NB4 (cell line): ENCODE data around the gene AGAP1.

Source experiments
- DNase-seq: peaks from one replicate; pipeline ENCODE4 v3.0.0; 2010; ENCODE audit warnings: low read depth
- H3K4me3 ChIP-seq: one replicate; pipeline ENCODE4 v1.5.1; 2011; ENCODE audit warnings: mild to moderate bottlenecking, low read depth, low read length, moderate library complexity
- CTCF ChIP-seq: IDR thresholded peaks from one replicate; pipeline ENCODE4 v1.5.1; 2012; ENCODE audit warnings: low read depth, low read length
- MYC ChIP-seq: IDR thresholded peaks from 2 replicates; pipeline ENCODE4 v1.6.1; 2011; ENCODE audit warnings: low read depth, low read length
- POLR2A ChIP-seq: IDR thresholded peaks from 2 replicates; pipeline ENCODE4 v1.6.1; 2011; ENCODE audit warnings: mild to moderate bottlenecking; ENCODE audit not compliant: insufficient read length; ENCODE audit errors: extremely low read depth
- TF ChIP-seq, protein P1 (sequence below): IDR thresholded peaks from 2 replicates; pipeline ENCODE4 v1.6.1; 2011; ENCODE audit warnings: low read depth, low read length

The AGAP1 gene

GRCh38 chr2:235611756-235612155, 117.9 kb downstream of the AGAP1 start:
- H3K4me3 ChIP-seq = no peak overlapping the region
- no peak for DNase-seq
- TF ChIP-seq MYC = no peak
- TF ChIP-seq, protein P1, sequence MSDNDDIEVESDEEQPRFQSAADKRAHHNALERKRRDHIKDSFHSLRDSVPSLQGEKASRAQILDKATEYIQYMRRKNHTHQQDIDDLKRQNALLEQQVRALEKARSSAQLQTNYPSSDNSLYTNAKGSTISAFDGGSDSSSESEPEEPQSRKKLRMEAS = no peak
- no peak for TF ChIP-seq CTCF

- H3K4me3 ChIP-seq = no peak overlapping the region
- no peak for TF ChIP-seq CTCF
- TF ChIP-seq POLR2A = no peak
- TF ChIP-seq, protein P1 = no peak
- TF ChIP-seq MYC = no peak
- no peak for DNase-seq
These were observed 118.5 kb downstream of the AGAP1 start for GRCh38 chr2:235612181-235612950.

DNA sequence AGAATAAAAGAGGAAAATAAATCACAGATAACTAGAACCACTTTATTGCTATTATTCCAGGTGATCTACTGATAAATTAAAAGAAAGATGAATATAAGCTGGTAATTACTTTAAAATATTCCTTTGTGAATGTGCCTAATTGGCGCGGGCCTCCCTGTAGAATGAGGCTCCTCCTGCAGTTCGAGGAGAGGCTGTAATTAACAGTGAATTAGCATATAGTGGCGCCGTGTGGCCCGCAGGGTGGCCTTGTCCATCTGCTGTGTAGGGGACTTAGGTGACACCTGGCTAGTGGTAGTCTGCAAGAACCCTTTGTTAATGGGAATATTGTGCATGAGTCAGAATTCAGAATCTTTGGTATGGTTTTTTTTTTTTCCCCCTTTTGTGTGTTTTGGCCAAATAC, 119.8 kb downstream of the AGAP1 start:
- DNase-seq = no peak
- no peak overlapping the region for H3K4me3 ChIP-seq
- TF ChIP-seq, protein P1 = no peak
- TF ChIP-seq POLR2A = no peak
- no peak for TF ChIP-seq CTCF
- TF ChIP-seq MYC = no peak

- TF ChIP-seq CTCF = no peak
- no peak for TF ChIP-seq POLR2A
- TF ChIP-seq, protein P1 = no peak
- TF ChIP-seq MYC = no peak
- no peak overlapping the region for H3K4me3 ChIP-seq
- peak; percentile 61 for DNase-seq
These were observed 120.5 kb downstream of the AGAP1 start for GRCh38 chr2:235614176-235614860.

DNA sequence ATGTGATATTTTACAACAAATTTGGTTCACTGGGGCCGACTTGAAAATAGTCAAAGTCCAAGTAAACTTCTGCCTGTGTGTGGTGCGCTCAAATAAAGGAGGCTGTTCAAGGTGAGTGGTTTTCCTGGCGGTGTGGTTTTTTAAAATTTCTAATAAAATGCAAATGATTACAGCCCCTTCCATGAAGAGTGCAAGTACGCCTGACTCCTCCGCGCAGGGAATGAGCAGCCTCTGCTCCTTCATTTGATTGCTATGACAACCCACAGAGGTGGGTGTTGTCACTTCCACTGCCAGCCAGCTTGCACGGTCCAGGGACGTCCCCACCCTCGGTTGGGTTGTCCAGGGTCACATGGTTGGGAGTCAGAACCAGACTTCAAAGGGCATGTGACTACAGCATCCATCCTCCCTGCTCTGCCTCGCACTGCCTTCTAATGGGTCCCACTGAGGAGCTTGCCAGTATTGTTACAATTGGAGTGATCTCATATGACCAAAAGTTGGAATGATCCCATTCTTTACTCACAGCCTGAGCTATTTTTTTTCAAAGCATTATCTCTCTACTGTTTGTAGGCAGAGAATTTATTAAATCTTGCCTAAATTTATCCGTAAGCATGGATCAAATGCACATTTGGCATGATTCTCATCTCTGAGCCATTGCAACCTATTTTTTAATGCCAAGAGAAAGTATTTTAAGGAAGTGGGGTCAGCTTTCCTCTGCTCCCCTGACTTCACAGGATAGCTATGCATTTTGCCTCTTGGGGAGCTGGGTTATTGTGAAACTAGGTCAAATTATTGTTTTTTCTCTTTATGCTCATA, 121.3 kb downstream of the AGAP1 start:
- no peak overlapping the region for H3K4me3 ChIP-seq
- TF ChIP-seq MYC (no peak), CTCF (no peak), POLR2A (no peak)
- TF ChIP-seq, protein P1 = no peak
- DNase-seq = no peak
